Endothelial cell of umbilical vein (primary cell): ENCODE measurements around the gene ANO6. TPM values are rescaled to one million over a fixed set of nuclear protein-coding genes. Genes with fewer than 3 reads are reported as not detected.

ENCODE experiments used
- BruUV-seq: library from RNA; stranded (reverse); fragments of 400-500 nt; replicated peaks from 2 replicates; lab custom pipeline; 2021; lab: Mats Ljungman, UMichigan
- CTCF ChIA-PET: fragments of 300-600, 350-600 bp; sonication (Branson Sonifier 250); formaldehyde crosslinking; loops from one replicate; lab custom pipeline; 2021; ENCODE audit warnings: antibody characterized with exemption, inconsistent platforms; lab: Charles Lee
- POLR2A ChIA-PET: fragments of 300-600, 350-600 bp; sonication (Branson Sonifier 250); formaldehyde crosslinking; loops from one replicate; lab custom pipeline; 2021; ENCODE audit warnings: antibody characterized with exemption, inconsistent platforms; lab: Charles Lee
- DNase-seq: peaks from one replicate; pipeline ENCODE4 v3.0.0-alpha.2; 2011; ENCODE audit warnings: low read depth, low spot score
- FAIRE-seq: peaks from 2 replicates; lab custom pipeline; 2011; peaks lifted over from hg19 to GRCh38; lab: Jason Lieb, UNC
- H2AFZ ChIP-seq: 2 replicates; pipeline ENCODE4 v1.6.0; 2012; ENCODE audit warnings: low read depth, low read length, control low read depth, inconsistent platforms
- H3K27ac ChIP-seq: 2 replicates; pipeline ENCODE4 v1.5.1; 2011; ENCODE audit warnings: low read depth, mild to moderate bottlenecking, control low read depth, low read length, moderate library complexity; ENCODE audit not compliant: insufficient read depth
- H3K27me3 ChIP-seq, 2 experiments: 2 replicates each; pipeline versions ENCODE4 v1.6.0 to v1.6.1; 2011; ENCODE audit warnings: low read length in 2 of 2, mixed read lengths in 1 of 2; ENCODE audit not compliant: control insufficient read depth in 2 of 2, insufficient read depth in 2 of 2
- H3K36me3 ChIP-seq, 2 experiments: 2 replicates in 1 of 2; 3 replicates in 1 of 2; pipeline ENCODE4 v1.5.1; 2011; ENCODE audit warnings: low read length in 2 of 2, mild to moderate bottlenecking in 1 of 2, moderate library complexity in 1 of 2; ENCODE audit not compliant: control insufficient read depth in 2 of 2, insufficient read depth in 2 of 2; ENCODE audit errors: extremely low read depth in 1 of 2
- H3K4me1 ChIP-seq: 3 replicates; pipeline ENCODE4 v1.5.1; 2011; ENCODE audit warnings: mild to moderate bottlenecking, low read length; ENCODE audit not compliant: control insufficient read depth, insufficient read depth; ENCODE audit errors: extremely low read depth
- H3K4me2 ChIP-seq: 2 replicates; pipeline ENCODE4 v1.6.1; 2011; ENCODE audit warnings: low read length, control low read depth, mixed read lengths; ENCODE audit not compliant: insufficient read depth
- H3K4me3 ChIP-seq, 3 experiments: fragments of 200-600 bp in 1 of 3; sonication (generic), shearing (Covaris generic) in 1 of 3; replicated peaks in 1 of 3; 2 replicates each; pipeline ENCODE4 v1.5.1; 2011 to 2016; ENCODE audit warnings: control low read depth in 3 of 3, low read length in 3 of 3, mild to moderate bottlenecking in 2 of 3, inconsistent platforms in 1 of 3, low read depth in 1 of 3, moderate library complexity in 1 of 3; ENCODE audit not compliant: insufficient read depth in 1 of 3
- H3K79me2 ChIP-seq: 2 replicates; pipeline ENCODE4 v1.6.0; 2012; ENCODE audit warnings: low read length, inconsistent platforms; ENCODE audit not compliant: control insufficient read depth, insufficient read depth
- H3K9ac ChIP-seq: replicated peaks from 2 replicates; pipeline ENCODE3; 2011; ENCODE audit warnings: low read length, control low read depth; ENCODE audit not compliant: insufficient read depth; ENCODE audit errors: extremely low read depth
- H3K9me1 ChIP-seq: replicated peaks from 3 replicates; pipeline ENCODE4 v1.6.0; 2011; ENCODE audit warnings: mild to moderate bottlenecking, low read length; ENCODE audit not compliant: control insufficient read depth, insufficient read depth; ENCODE audit errors: extremely low read depth
- H3K9me3 ChIP-seq: replicated peaks from 2 replicates; pipeline ENCODE4 v1.5.1; 2012; ENCODE audit warnings: low read length, inconsistent platforms; ENCODE audit not compliant: control insufficient read depth, insufficient read depth
- H4K20me1 ChIP-seq: replicated peaks from 2 replicates; pipeline ENCODE3; 2011; ENCODE audit warnings: mild to moderate bottlenecking, low read length; ENCODE audit not compliant: control insufficient read depth, insufficient read depth; ENCODE audit errors: extremely low read depth
- CTCF ChIP-seq, 2 donors: IDR thresholded peaks; 1 replicate in 1 of 2; 2 replicates in 1 of 2; pipeline ENCODE4 v1.5.1; 2011; ENCODE audit warnings: low read length in 2 of 2, mild to moderate bottlenecking in 2 of 2, moderate library complexity in 2 of 2, control low read depth in 1 of 2, inconsistent platforms in 1 of 2, low read depth in 1 of 2; ENCODE audit not compliant: insufficient read depth in 1 of 2; ENCODE audit errors: extremely low read depth in 1 of 2
- EZH2 ChIP-seq: IDR thresholded peaks from 2 replicates; pipeline ENCODE4 v1.6.1; 2012; ENCODE audit warnings: borderline replicate concordance, low read depth, mild to moderate bottlenecking, moderate library complexity, low read length, inconsistent platforms; ENCODE audit not compliant: severe bottlenecking
- FOS ChIP-seq: IDR thresholded peaks from 2 replicates; pipeline ENCODE4 v1.6.1; 2011; ENCODE audit warnings: mild to moderate bottlenecking, low read length, moderate library complexity, borderline replicate concordance; ENCODE audit not compliant: insufficient read depth
- GATA2 ChIP-seq: IDR thresholded peaks from 2 replicates; pipeline ENCODE4 v1.7.0; 2011; ENCODE audit warnings: low read depth, mild to moderate bottlenecking, moderate library complexity, mixed read lengths, low read length; ENCODE audit not compliant: insufficient read length, insufficient read depth
- JUN ChIP-seq: IDR thresholded peaks from 2 replicates; pipeline ENCODE4 v1.6.1; 2011; ENCODE audit warnings: borderline replicate concordance, low read depth; ENCODE audit not compliant: insufficient read length, insufficient read depth
- MAX ChIP-seq: IDR thresholded peaks from 2 replicates; pipeline ENCODE4 v1.6.1; 2011; ENCODE audit not compliant: insufficient read depth, insufficient read length
- MYC ChIP-seq: IDR thresholded peaks from one replicate; pipeline ENCODE4 v1.6.1; 2011; ENCODE audit warnings: mild to moderate bottlenecking, low read depth, low read length
- POLR2A ChIP-seq: IDR thresholded peaks from 2 replicates; pipeline ENCODE4 v1.6.1; 2012; ENCODE audit warnings: low read depth, mild to moderate bottlenecking, control low read depth, low read length
- dilution Hi-C: fragments of 300-500 bp; cut with MboI; formaldehyde crosslinking; loops from one replicate; pipeline ENCODE4 v1.15.0; 2019; ENCODE audit warnings: low sequenced_read_pairs; ENCODE audit not compliant: extremely low pct_ligation_motif_present
- intact Hi-C: fragments of 100-400 bp; cut with micrococcal nuclease; formaldehyde crosslinking; loops from one replicate; pipeline ENCODE4 v1.10.0; 2022
- polyA plus RNA-seq, 4 experiments: library from polyadenylated mRNA; depleted of rRNA in 3 of 4; stranded (reverse) in 3 of 4; unstranded in 1 of 4; fragments of >200 nt; gene quantifications; 2 replicates each; pipeline versions ENCODE4 v1.2.1 to v1.2.3, GENCODE V29; 2011 to 2012; ENCODE audit warnings: missing spikeins in 1 of 4
- total RNA-seq: library from RNA; stranded (reverse); gene quantifications from 2 replicates; pipeline ENCODE4 v1.2.3, GENCODE V29; 2021

Gene ANO6
- total and polyA plus RNA-seq, 2 donors (not counting 3 experiments of a cell fraction or from before 2014, with no cell fraction given): 21.3 to 67.6 TPM

- intact Hi-C loops: no loop called here
- dilution Hi-C loops: no loop called here
- Histone ChIP-seq H3K79me2 (peaks cover 22% of the 10 kb centered on the region), H3K4me2 (no peak overlapping the region), H3K4me1 (peaks cover 19% of the 10 kb centered on the region), H2AFZ (no peak overlapping the region), H3K9me3 (no peaks in the 10 kb centered on the region), H3K27ac (no peak overlapping the region), H3K4me3 (no peak overlapping the region), H4K20me1 (no peaks in the 10 kb centered on the region), H3K9me1 (no peaks in the 10 kb centered on the region), H3K27me3 (no peaks in the 10 kb centered on the region), H3K36me3 (no peaks in the 10 kb centered on the region), H3K9ac (no peak overlapping the region)
- ChIA-PET CTCF (no interaction called here), POLR2A (no interaction called here)
- TF ChIP-seq MYC: no peak
- no peak for TF ChIP-seq EZH2
- no peak for TF ChIP-seq POLR2A
- TF ChIP-seq MAX: no peak
- no peak for TF ChIP-seq CTCF (IDR thresholded peaks at IDR 0.05; ENCODE audit: extremely low read depth in 1 of 2, insufficient read depth in 1 of 2, low read depth in 1 of 2, low read length in 2 of 2)
- no peak for TF ChIP-seq GATA2
- BruUV-seq: no TSS peak
- FAIRE-seq (no peak), DNase-seq (no peak)
Observed at GRCh38 chr12:45281994-45282393, 66.1 kb downstream of the ANO6 start.

- TF ChIP-seq POLR2A (no peak), EZH2 (no peak), CTCF (IDR thresholded peaks at IDR 0.05; ENCODE audit: extremely low read depth in 1 of 2, insufficient read depth in 1 of 2, low read depth in 1 of 2, low read length in 2 of 2) (no peak), MYC (no peak), JUN (no peak), GATA2 (no peak), FOS (no peak)
- DNase-seq (no peak), FAIRE-seq (no peak)
- ChIA-PET POLR2A (no interaction called here), CTCF (no interaction called here)
- no peaks in the 10 kb centered on the region for H3K9me1 ChIP-seq
- dilution Hi-C loops: no loop called here
- no TSS peak for BruUV-seq
- no peak overlapping the region for H3K4me3 ChIP-seq
- H3K4me1 ChIP-seq: peaks cover 19% of the 10 kb centered on the region
- H3K36me3 ChIP-seq: no peaks in the 10 kb centered on the region
- intact Hi-C loops: no loop called here
- peaks cover 24% of the 10 kb centered on the region for H3K79me2 ChIP-seq
- no peaks in the 10 kb centered on the region for H3K9me3 ChIP-seq
- H3K9ac ChIP-seq: no peak overlapping the region
- H2AFZ ChIP-seq: no peak overlapping the region
- H3K27ac ChIP-seq: no peak overlapping the region
- no peak overlapping the region for H3K4me2 ChIP-seq
- H4K20me1 ChIP-seq: no peaks in the 10 kb centered on the region
- H3K27me3 ChIP-seq: no peaks in the 10 kb centered on the region
Observed at GRCh38 chr12:45282411-45282810, 66.5 kb downstream of the ANO6 start.
